LNCaP clone FGC (cell line): ENCODE results near the gene FANCE.
"Not testable (repeated sequence)": the region's sequence is repeated elsewhere in the genome, so short reads cannot be mapped to it uniquely, and the experiment has no call there.

ENCODE experiments used
- DNase-seq: peaks from one replicate; pipeline ENCODE4 v3.0.0-alpha.2; 2011; ENCODE audit warnings: low read depth
- H3K4me3 ChIP-seq: 2 replicates; pipeline ENCODE4 v1.5.1; 2011; ENCODE audit warnings: mild to moderate bottlenecking, low read depth, low read length, control low read depth
- TF ChIP-seq, protein P1 (sequence below): IDR thresholded peaks from 2 replicates; pipeline ENCODE4 v1.5.1; 2012; ENCODE audit warnings: mild to moderate bottlenecking; ENCODE audit not compliant: control insufficient read depth, insufficient read depth; ENCODE audit errors: extremely low read depth

Gene FANCE

GRCh38 chr6:35512006-35512405 lies 59.9 kb downstream of the FANCE start:
- TF ChIP-seq, protein P1, sequence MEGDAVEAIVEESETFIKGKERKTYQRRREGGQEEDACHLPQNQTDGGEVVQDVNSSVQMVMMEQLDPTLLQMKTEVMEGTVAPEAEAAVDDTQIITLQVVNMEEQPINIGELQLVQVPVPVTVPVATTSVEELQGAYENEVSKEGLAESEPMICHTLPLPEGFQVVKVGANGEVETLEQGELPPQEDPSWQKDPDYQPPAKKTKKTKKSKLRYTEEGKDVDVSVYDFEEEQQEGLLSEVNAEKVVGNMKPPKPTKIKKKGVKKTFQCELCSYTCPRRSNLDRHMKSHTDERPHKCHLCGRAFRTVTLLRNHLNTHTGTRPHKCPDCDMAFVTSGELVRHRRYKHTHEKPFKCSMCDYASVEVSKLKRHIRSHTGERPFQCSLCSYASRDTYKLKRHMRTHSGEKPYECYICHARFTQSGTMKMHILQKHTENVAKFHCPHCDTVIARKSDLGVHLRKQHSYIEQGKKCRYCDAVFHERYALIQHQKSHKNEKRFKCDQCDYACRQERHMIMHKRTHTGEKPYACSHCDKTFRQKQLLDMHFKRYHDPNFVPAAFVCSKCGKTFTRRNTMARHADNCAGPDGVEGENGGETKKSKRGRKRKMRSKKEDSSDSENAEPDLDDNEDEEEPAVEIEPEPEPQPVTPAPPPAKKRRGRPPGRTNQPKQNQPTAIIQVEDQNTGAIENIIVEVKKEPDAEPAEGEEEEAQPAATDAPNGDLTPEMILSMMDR, result no peak
- no peak for DNase-seq
- no peak overlapping the region for H3K4me3 ChIP-seq

DNA sequence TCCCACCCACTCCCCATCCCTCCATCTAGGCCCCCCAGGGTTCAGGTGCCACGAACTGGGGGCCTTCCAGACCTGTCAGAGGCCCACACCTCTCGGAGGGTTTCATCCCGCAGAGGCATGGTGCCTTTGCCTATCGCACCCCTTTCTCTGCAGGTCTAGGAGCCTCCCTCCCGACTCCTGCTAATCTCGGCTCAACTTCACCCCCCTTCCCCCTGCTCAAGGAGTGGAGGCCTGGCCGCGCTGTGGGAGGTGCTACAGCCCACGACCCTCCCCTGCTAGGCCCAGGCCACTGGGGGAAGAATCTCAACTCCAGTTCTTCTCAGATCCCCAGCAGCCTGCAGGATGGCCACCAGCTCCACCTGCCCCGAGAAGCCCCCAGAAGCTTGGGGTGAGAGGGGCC lies 60.6 kb downstream of the FANCE start, which contains the start of gene TULP1:
TSS of gene TULP1 (minus strand) at position 157 of the 400 bp plus-strand sequence. CDS start at position 119, 38 bp downstream.
- H3K4me3 ChIP-seq, result no peak within 1 kb of the TSS
- TF ChIP-seq, protein P1, result no peak
- DNase-seq, result no peak

DNA sequence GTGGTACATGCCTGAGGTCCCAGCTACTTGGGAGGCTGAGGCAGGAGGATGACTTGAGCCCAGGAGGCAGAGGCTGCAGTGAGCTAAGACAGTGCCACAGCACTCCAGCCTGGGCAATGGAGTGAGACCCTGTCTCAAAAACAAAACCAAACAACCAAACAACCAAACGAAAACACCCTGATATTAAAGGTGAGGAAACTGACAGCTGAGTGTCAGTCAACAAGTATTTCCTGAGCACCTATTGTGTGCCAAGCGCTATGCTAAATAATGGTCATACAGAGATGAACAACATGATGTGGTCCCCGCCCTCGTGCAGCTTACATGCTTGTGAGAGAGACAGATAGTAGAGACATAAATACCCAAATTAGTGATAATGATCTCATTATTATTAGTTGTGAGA lies 62.4 kb downstream of the FANCE start:
- TF ChIP-seq, protein P1, result no peak
- no peak for DNase-seq
- no peak overlapping the region for H3K4me3 ChIP-seq

DNA sequence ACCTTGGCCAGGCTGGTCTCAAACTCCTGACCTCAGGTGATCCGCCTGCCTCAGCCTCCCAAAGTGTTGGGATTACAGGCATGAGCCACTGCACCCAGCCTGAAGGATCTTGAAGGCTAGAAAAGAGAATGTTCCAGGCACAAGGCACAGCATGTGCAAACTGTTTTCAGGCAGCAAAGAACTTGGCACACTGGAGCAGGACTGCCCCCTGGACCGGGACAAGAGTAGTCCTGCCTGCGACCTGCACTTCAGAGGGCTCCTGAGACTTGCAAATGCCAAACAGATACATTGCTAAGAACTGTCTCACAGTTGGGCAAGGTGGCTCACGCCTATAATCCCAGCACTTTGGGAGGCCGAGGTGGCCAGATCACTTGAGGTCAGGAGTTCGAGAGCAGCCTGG lies 63.8 kb downstream of the FANCE start:
- DNase-seq, H3K4me3 ChIP-seq: not testable (repeated sequence)
